DND-41 (cell line): ENCODE measurements around the gene NAA15.
"Not testable (repeated sequence)": the region's sequence is repeated elsewhere in the genome, so short reads cannot be mapped to it uniquely, and the experiment has no call there.

Source experiments
- EZH2 ChIP-seq: IDR thresholded peaks from 3 replicates; pipeline ENCODE4 v1.6.1; 2012; ENCODE audit warnings: borderline replicate concordance, low read depth, mild to moderate bottlenecking, moderate library complexity, low read length, inconsistent platforms; ENCODE audit not compliant: severe bottlenecking
- TF ChIP-seq, protein P1 (sequence below): IDR thresholded peaks from 2 replicates; pipeline ENCODE4 v1.5.1; 2012; ENCODE audit warnings: borderline replicate concordance, low read length, moderate library complexity, mild to moderate bottlenecking; ENCODE audit not compliant: poor library complexity, severe bottlenecking; ENCODE audit errors: extremely low read depth

GRCh38 chr4:139414671-139415210 lies 113.4 kb downstream of the NAA15 start:
- not testable (repeated sequence) for TF ChIP-seq EZH2
- TF ChIP-seq, protein P1, sequence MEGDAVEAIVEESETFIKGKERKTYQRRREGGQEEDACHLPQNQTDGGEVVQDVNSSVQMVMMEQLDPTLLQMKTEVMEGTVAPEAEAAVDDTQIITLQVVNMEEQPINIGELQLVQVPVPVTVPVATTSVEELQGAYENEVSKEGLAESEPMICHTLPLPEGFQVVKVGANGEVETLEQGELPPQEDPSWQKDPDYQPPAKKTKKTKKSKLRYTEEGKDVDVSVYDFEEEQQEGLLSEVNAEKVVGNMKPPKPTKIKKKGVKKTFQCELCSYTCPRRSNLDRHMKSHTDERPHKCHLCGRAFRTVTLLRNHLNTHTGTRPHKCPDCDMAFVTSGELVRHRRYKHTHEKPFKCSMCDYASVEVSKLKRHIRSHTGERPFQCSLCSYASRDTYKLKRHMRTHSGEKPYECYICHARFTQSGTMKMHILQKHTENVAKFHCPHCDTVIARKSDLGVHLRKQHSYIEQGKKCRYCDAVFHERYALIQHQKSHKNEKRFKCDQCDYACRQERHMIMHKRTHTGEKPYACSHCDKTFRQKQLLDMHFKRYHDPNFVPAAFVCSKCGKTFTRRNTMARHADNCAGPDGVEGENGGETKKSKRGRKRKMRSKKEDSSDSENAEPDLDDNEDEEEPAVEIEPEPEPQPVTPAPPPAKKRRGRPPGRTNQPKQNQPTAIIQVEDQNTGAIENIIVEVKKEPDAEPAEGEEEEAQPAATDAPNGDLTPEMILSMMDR: not testable (repeated sequence)
